ENCODE measurements around the gene ATOSB. TPM values are rescaled to one million over a fixed set of nuclear protein-coding genes. Genes with fewer than 3 reads are reported as not detected.

ATOSB gene
- total and polyA plus RNA-seq, 9 of the 15 experiments (the other 6 are each of a cell fraction or from before 2014, with no cell fraction given) = 0.45 to 8.0 (median 4.2) TPM

DNA sequence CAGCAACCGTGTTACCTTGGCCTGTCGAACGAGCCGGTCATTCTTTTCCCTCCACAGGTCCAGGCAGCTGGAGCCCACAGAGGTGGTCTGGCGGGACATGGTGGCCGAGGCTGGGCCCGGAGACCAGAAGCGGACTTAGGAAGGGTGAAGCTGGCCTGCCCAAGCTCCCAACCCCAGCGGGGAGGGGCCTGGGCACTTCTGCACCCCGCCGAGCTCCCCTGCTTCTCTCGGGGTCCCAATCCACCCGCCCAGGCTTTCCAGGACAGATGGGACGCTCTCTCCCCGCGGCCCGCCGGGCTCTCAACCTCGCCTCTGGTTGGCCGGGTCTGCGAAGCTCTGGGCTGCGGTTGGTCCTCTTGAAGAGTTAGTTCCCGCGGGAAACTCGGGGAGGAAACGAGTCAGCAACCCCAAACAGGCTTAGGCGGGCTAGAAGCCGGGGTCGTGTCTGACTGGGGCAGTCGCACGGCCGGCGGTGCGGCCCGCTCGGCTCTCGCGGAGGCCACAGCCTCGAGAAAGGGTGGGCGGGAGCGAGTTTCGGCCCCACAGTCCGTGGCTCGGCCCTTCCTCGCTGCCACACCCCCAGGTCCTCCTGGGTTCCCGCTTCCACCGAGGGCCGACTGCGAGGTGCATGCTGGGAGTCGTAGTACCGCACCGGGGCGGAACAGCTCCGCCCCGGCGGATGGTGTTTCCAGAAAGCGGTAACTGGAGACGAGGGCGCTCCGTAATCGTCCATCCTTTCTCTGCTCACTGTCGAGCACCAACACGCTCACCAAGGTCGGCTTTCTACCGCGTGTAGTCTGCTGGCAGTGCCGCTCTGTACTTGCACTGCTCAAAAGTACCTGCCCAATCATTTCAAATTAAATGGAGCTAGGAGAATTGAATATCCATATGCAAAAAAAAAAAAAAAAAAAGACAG is 36.0 kb downstream of the ATOSB start, which contains the start of gene FANCG (continued):
- TF ChIP-seq, protein P1, sequence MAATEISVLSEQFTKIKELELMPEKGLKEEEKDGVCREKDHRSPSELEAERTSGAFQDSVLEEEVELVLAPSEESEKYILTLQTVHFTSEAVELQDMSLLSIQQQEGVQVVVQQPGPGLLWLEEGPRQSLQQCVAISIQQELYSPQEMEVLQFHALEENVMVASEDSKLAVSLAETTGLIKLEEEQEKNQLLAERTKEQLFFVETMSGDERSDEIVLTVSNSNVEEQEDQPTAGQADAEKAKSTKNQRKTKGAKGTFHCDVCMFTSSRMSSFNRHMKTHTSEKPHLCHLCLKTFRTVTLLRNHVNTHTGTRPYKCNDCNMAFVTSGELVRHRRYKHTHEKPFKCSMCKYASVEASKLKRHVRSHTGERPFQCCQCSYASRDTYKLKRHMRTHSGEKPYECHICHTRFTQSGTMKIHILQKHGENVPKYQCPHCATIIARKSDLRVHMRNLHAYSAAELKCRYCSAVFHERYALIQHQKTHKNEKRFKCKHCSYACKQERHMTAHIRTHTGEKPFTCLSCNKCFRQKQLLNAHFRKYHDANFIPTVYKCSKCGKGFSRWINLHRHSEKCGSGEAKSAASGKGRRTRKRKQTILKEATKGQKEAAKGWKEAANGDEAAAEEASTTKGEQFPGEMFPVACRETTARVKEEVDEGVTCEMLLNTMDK (IDR thresholded peaks at IDR 0.05; ENCODE audit: borderline replicate concordance, insufficient read depth, low read depth, low read length, poor library complexity, severe bottlenecking) = no peak
- TF ChIP-seq ZNF239 (CRISPR knock-in tag; IDR thresholded peaks at IDR 0.05) (no peak), HMG20B (CRISPR knock-in tag; IDR thresholded peaks at IDR 0.05) (no peak), EGR1 (conservative IDR thresholded peaks at IDR 0.05) (peak; percentile 47), ELF4 (CRISPR knock-in tag; IDR thresholded peaks at IDR 0.05) (no peak), TCFL5 (CRISPR knock-in tag; conservative IDR thresholded peaks at IDR 0.05) (no peak), MYNN (IDR thresholded peaks at IDR 0.05) (0 out of 2 replicates have a peak, but pooled peaks have one; percentile 7), MYNN (CRISPR knock-in tag; IDR thresholded peaks at IDR 0.05) (no peak), FOXA3 (CRISPR knock-in tag; conservative IDR thresholded peaks at IDR 0.05 in 1 of 2, IDR thresholded peaks at IDR 0.05 in 1 of 2) (0 out of 4 replicates have a peak, but pooled peaks of 1 of the 2 experiments have one; percentile 29), ZNF143 (CRISPR knock-in tag; IDR thresholded peaks at IDR 0.05) (peak; percentile 86), SUPT5H (IDR thresholded peaks at IDR 0.05) (peak; percentile 59)
- TF ChIP-seq, protein P2, sequence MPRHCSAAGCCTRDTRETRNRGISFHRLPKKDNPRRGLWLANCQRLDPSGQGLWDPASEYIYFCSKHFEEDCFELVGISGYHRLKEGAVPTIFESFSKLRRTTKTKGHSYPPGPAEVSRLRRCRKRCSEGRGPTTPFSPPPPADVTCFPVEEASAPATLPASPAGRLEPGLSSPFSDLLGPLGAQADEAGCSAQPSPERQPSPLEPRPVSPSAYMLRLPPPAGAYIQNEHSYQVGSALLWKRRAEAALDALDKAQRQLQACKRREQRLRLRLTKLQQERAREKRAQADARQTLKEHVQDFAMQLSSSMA (CRISPR knock-in tag; IDR thresholded peaks at IDR 0.05) = no peak
- TF ChIP-seq, protein P3, sequence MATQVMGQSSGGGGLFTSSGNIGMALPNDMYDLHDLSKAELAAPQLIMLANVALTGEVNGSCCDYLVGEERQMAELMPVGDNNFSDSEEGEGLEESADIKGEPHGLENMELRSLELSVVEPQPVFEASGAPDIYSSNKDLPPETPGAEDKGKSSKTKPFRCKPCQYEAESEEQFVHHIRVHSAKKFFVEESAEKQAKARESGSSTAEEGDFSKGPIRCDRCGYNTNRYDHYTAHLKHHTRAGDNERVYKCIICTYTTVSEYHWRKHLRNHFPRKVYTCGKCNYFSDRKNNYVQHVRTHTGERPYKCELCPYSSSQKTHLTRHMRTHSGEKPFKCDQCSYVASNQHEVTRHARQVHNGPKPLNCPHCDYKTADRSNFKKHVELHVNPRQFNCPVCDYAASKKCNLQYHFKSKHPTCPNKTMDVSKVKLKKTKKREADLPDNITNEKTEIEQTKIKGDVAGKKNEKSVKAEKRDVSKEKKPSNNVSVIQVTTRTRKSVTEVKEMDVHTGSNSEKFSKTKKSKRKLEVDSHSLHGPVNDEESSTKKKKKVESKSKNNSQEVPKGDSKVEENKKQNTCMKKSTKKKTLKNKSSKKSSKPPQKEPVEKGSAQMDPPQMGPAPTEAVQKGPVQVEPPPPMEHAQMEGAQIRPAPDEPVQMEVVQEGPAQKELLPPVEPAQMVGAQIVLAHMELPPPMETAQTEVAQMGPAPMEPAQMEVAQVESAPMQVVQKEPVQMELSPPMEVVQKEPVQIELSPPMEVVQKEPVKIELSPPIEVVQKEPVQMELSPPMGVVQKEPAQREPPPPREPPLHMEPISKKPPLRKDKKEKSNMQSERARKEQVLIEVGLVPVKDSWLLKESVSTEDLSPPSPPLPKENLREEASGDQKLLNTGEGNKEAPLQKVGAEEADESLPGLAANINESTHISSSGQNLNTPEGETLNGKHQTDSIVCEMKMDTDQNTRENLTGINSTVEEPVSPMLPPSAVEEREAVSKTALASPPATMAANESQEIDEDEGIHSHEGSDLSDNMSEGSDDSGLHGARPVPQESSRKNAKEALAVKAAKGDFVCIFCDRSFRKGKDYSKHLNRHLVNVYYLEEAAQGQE (IDR thresholded peaks at IDR 0.05; ENCODE audit: borderline replicate concordance) = peak; percentile 5; the same call in 1 of the 2 replicates
- TF ChIP-seq, protein P3 (CRISPR knock-in tag; IDR thresholded peaks at IDR 0.05; ENCODE audit: low read depth) = peak; percentile 64; the same call in 1 of the 2 replicates
- TF ChIP-seq, protein P4, sequence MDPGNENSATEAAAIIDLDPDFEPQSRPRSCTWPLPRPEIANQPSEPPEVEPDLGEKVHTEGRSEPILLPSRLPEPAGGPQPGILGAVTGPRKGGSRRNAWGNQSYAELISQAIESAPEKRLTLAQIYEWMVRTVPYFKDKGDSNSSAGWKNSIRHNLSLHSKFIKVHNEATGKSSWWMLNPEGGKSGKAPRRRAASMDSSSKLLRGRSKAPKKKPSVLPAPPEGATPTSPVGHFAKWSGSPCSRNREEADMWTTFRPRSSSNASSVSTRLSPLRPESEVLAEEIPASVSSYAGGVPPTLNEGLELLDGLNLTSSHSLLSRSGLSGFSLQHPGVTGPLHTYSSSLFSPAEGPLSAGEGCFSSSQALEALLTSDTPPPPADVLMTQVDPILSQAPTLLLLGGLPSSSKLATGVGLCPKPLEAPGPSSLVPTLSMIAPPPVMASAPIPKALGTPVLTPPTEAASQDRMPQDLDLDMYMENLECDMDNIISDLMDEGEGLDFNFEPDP (CRISPR knock-in tag; IDR thresholded peaks at IDR 0.05) = no peak
